IMR-90 (cell line): ENCODE measurements around the gene IQCF6. TPM values are rescaled to one million over a fixed set of nuclear protein-coding genes. Genes with fewer than 3 reads are reported as not detected.

Experiments used
- ATAC-seq: fragments of 200-7000 bp; cut with Tn5 transposase; 2 replicates; pipeline ENCODE4 v1.9.1; 2020; ENCODE audit warnings: low read depth, mild to moderate bottlenecking, moderate library complexity
- BruUV-seq: library from RNA; stranded (reverse); fragments of 400-500 nt; replicated peaks from 2 replicates; lab custom pipeline; 2021; lab: Mats Ljungman, UMichigan
- CTCF ChIA-PET: fragments of 300-600 bp; formaldehyde crosslinking; extraction: SDS; loops from one replicate; lab custom pipeline; 2021; ENCODE audit warnings: antibody characterized with exemption; lab: Yijun Ruan, JAX
- POLR2A ChIA-PET: fragments of 300-600 bp; sonication (Branson Sonifier 250); formaldehyde crosslinking; loops from one replicate; lab custom pipeline; 2022; ENCODE audit warnings: antibody characterized with exemption; ENCODE audit not compliant: unreplicated experiment; lab: Charles Lee
- DNase-seq: peaks from one replicate; pipeline ENCODE4 v3.0.0; 2013
- H2AFZ ChIP-seq: replicated peaks from 2 replicates; pipeline ENCODE3; 2013; ENCODE audit warnings: low read length, mild to moderate bottlenecking; ENCODE audit not compliant: poor library complexity
- H2AK5ac ChIP-seq: 2 replicates; pipeline ENCODE4 v1.6.1; 2013; ENCODE audit warnings: low read depth, low read length, inconsistent platforms
- H2AK9ac ChIP-seq: replicated peaks from 2 replicates; pipeline ENCODE3; 2013; ENCODE audit warnings: mild to moderate bottlenecking, low read depth, low read length, moderate library complexity; ENCODE audit not compliant: poor library complexity
- H2BK120ac ChIP-seq: 2 replicates; pipeline ENCODE4 v1.6.1; 2013; ENCODE audit warnings: low read depth, low read length, inconsistent platforms
- H2BK15ac ChIP-seq: 3 replicates; pipeline ENCODE4 v1.6.1; 2013; ENCODE audit warnings: low read depth, low read length, inconsistent platforms
- H2BK20ac ChIP-seq: 2 replicates; pipeline ENCODE4 v1.6.1; 2013; ENCODE audit warnings: low read depth, mild to moderate bottlenecking, inconsistent platforms, low read length, moderate library complexity
- H2BK5ac ChIP-seq: 2 replicates; pipeline ENCODE4 v1.6.1; 2013; ENCODE audit warnings: mild to moderate bottlenecking, low read depth, low read length, inconsistent platforms; ENCODE audit not compliant: poor library complexity, severe bottlenecking
- H3K14ac ChIP-seq: replicated peaks from 2 replicates; pipeline ENCODE4 v1.6.1; 2013; ENCODE audit warnings: low read depth, low read length, inconsistent platforms
- H3K18ac ChIP-seq: 2 replicates; pipeline ENCODE4 v1.6.1; 2013; ENCODE audit warnings: low read depth, low read length, control low read depth
- H3K23ac ChIP-seq: 2 replicates; pipeline ENCODE4 v1.6.1; 2013; ENCODE audit warnings: low read depth, low read length, inconsistent platforms
- H3K27ac ChIP-seq: 2 replicates; pipeline ENCODE4 v1.5.1; 2013; ENCODE audit warnings: mild to moderate bottlenecking, control low read depth, low read length; ENCODE audit not compliant: insufficient read depth
- H3K27me3 ChIP-seq: 2 replicates; pipeline ENCODE4 v1.6.1; 2013; ENCODE audit warnings: low read length; ENCODE audit not compliant: control insufficient read depth, insufficient read depth
- H3K36me3 ChIP-seq: 2 replicates; pipeline ENCODE4 v1.6.1; 2013; ENCODE audit warnings: low read length, mixed read lengths; ENCODE audit not compliant: control insufficient read depth, insufficient read depth
- H3K4ac ChIP-seq: 2 replicates; pipeline ENCODE4 v1.6.1; 2013; ENCODE audit warnings: low read depth, low read length, inconsistent platforms
- H3K4me1 ChIP-seq: 2 replicates; pipeline ENCODE4 v1.6.1; 2013; ENCODE audit warnings: low read length, mixed read lengths; ENCODE audit not compliant: control insufficient read depth, insufficient read depth
- H3K4me2 ChIP-seq: 2 replicates; pipeline ENCODE4 v1.6.1; 2013; ENCODE audit warnings: low read depth, mild to moderate bottlenecking, control low read depth, low read length, moderate library complexity
- H3K4me3 ChIP-seq: 2 replicates; pipeline ENCODE4 v1.5.1; 2013; ENCODE audit warnings: low read depth, mild to moderate bottlenecking, control low read depth, low read length, moderate library complexity; ENCODE audit not compliant: insufficient read depth
- H3K56ac ChIP-seq: 2 replicates; pipeline ENCODE4 v1.6.1; 2013; ENCODE audit warnings: low read length, inconsistent platforms; ENCODE audit not compliant: insufficient read depth; ENCODE audit errors: extremely low read depth
- H3K79me1 ChIP-seq, 2 experiments: 2 replicates each; pipeline ENCODE4 v1.6.1; 2013; ENCODE audit warnings: low read length in 2 of 2, inconsistent platforms in 1 of 2, low read depth in 1 of 2
- H3K9ac ChIP-seq: 2 replicates; pipeline ENCODE4 v1.6.1; 2013; ENCODE audit warnings: low read depth, low read length, control low read depth
- H3K9me1 ChIP-seq: 2 replicates; pipeline ENCODE4 v1.6.1; 2013; ENCODE audit warnings: low read length, inconsistent platforms; ENCODE audit not compliant: insufficient read depth
- H3K9me3 ChIP-seq: 2 replicates; pipeline ENCODE4 v1.6.1; 2013; ENCODE audit warnings: low read length; ENCODE audit not compliant: control insufficient read depth, insufficient read depth
- H4K20me1 ChIP-seq: 2 replicates; pipeline ENCODE4 v1.6.1; 2013; ENCODE audit warnings: low read length, inconsistent platforms; ENCODE audit not compliant: insufficient read depth
- H4K5ac ChIP-seq: 2 replicates; pipeline ENCODE4 v1.6.1; 2013; ENCODE audit warnings: mild to moderate bottlenecking, low read depth, low read length, control low read depth
- H4K8ac ChIP-seq, 2 experiments: 2 replicates each; pipeline ENCODE4 v1.6.1; 2013; ENCODE audit warnings: low read depth in 2 of 2, low read length in 2 of 2, control low read depth in 1 of 2, inconsistent platforms in 1 of 2
- H4K91ac ChIP-seq: 2 replicates; pipeline ENCODE4 v1.6.1; 2013; ENCODE audit warnings: low read depth, low read length, inconsistent platforms; ENCODE audit not compliant: insufficient read depth
- CHD1 ChIP-seq: IDR thresholded peaks from 2 replicates; pipeline ENCODE4 v1.6.1; 2012; ENCODE audit warnings: low read depth, low read length, improper control_type of control experiment
- WGBS, 2 experiments: methylation state at CpG; one replicate each; pipeline versions ENCODE4 v1.1.5 to v1.1.7; 2013; ENCODE audit warnings: missing lambda C conversion rate in 2 of 2; ENCODE audit not compliant: insufficient read length in 1 of 2; ENCODE audit errors: extremely low coverage in 2 of 2; 5-methylcytosine and 5-hydroxymethylcytosine counted together
- dilution Hi-C: fragments of 300-500 bp; cut with HindIII; formaldehyde crosslinking; loops from one replicate; pipeline ENCODE4 v1.14.3; 2018; ENCODE audit warnings: low sequenced_read_pairs; ENCODE audit not compliant: unreplicated experiment
- in situ Hi-C: fragments of 300-500 bp; cut with MboI; formaldehyde crosslinking; loops from 3 replicates; pipeline ENCODE4 v1.14.3; 2019; ENCODE audit warnings: low sequenced_read_pairs, inconsistent platforms, mixed read lengths
- intact Hi-C: fragments of 100-400 bp; cut with micrococcal nuclease; formaldehyde crosslinking; loops from 2 replicates; pipeline ENCODE4 v1.10.0; 2022
- polyA plus RNA-seq, 3 experiments: library from polyadenylated mRNA; depleted of rRNA; stranded (reverse); fragments of >200 nt; gene quantifications; 2 replicates each; pipeline ENCODE4 v1.2.3, GENCODE V29; 2012; ENCODE audit warnings: low replicate concordance in 1 of 3
- total RNA-seq: library from RNA; depleted of rRNA; stranded (reverse); fragments of >200 nt; gene quantifications from 2 replicates; pipeline ENCODE4 v1.2.3, GENCODE V29; 2012

Gene IQCF6
- total and polyA plus RNA-seq, 2 of the 4 experiments (the other 2 are of a cell fraction), result not detected

GRCh38 chr3:51814034-51814433, 35.0 kb upstream of the IQCF6 start:
- Histone ChIP-seq H2AK9ac (no peak overlapping the region), H2BK20ac (no peak overlapping the region), H3K4me1 (no peaks in the 10 kb centered on the region), H4K20me1 (no peaks in the 10 kb centered on the region), H3K14ac (no peak overlapping the region), H3K56ac (no peak overlapping the region), H3K23ac (no peak overlapping the region), H4K91ac (no peak overlapping the region), H3K79me1 (no peaks in the 10 kb centered on the region), H3K9me1 (no peaks in the 10 kb centered on the region), H3K4me3 (no peak overlapping the region), H3K27ac (no peak overlapping the region), H3K18ac (no peak overlapping the region), H3K4ac (no peak overlapping the region), H2BK120ac (no peak overlapping the region), H4K8ac (no peak overlapping the region), H3K36me3 (no peaks in the 10 kb centered on the region), H3K9ac (no peak overlapping the region), H2BK15ac (no peak overlapping the region), H3K9me3 (no peaks in the 10 kb centered on the region), H2AK5ac (no peak overlapping the region), H2AFZ (no peak overlapping the region), H4K5ac (no peak overlapping the region), H3K4me2 (no peak overlapping the region), H3K27me3 (no peaks in the 10 kb centered on the region; the same call in 1 of the 2 replicates), H2BK5ac (no peak overlapping the region)
- no peak for ATAC-seq
- intact Hi-C loops (no loop called here), in situ Hi-C loops (no loop called here), dilution Hi-C loops (no loop called here)
- TF ChIP-seq CHD1, result no peak
- POLR2A ChIA-PET, result no interaction called here
- 87% methylated on average over 3 of the region's 3 CpGs; no CpG with 5 or more reads in 1 of the 2 experiments for WGBS, 2 experiments
- no TSS peak for BruUV-seq
- no peak for DNase-seq
- CTCF ChIA-PET, result no interaction called here
